ENCODE results near the gene MBLAC1. TPM values are rescaled to one million over a fixed set of nuclear protein-coding genes. Genes with fewer than 3 reads are reported as not detected.

MBLAC1 gene
- total and polyA plus RNA-seq, 8 donors = 1.2 to 2.8 (median 1.7) TPM

DNA sequence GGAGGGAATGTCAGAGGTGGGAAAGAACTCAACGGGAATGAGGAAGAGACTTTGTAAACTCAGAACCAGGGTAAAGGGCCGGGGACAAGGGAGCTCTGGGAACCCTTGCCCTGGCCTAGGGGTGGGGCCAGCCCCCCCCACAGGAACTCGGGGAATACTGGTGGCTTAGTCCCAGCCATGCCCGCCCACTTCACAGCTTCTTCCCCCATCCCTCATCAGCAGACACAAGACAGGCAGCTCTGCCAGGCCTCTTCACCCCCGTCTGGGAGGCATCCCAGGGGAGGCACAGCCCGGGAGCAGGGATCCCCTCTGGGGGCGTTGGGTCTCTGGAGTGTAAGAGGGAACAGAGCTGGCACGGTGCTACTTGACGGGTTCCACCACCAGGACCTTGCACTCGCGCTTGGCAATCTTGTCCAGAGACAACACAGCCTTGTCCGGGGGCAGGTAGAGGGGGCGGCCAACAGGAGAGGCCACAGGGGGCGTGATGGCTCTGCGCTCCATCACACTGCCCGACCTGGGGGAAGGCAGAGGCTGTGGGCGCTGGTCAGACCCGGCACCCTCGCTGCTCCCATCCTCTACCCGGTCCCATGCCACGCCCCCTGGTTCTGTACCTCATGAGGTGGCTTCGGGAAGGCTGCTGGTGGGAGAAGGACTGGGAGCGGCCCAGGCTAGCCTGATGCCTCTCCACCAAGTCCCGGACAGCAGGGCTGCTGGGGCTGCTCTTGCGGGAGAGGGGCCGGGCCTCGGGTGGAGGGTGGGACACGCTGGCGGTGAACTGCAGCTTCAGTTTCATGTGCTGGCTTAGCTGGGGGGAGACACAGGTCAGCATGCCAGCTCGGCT, 28.1 kb downstream of the MBLAC1 start:
- peaks cover 0 to 46% of the 10 kb centered on the region in 2 donors for H3K36me3 ChIP-seq
- no peaks in the 10 kb centered on the region for H3K27me3 ChIP-seq
- intact Hi-C loops (cut with DNase I) = no loop called here
- no peak for DNase-seq
- H3K4me1 ChIP-seq = peaks cover 15 to 86% of the 10 kb centered on the region in 2 donors
- H3K27ac ChIP-seq = no peak overlapping the region
- TF ChIP-seq, protein P1, sequence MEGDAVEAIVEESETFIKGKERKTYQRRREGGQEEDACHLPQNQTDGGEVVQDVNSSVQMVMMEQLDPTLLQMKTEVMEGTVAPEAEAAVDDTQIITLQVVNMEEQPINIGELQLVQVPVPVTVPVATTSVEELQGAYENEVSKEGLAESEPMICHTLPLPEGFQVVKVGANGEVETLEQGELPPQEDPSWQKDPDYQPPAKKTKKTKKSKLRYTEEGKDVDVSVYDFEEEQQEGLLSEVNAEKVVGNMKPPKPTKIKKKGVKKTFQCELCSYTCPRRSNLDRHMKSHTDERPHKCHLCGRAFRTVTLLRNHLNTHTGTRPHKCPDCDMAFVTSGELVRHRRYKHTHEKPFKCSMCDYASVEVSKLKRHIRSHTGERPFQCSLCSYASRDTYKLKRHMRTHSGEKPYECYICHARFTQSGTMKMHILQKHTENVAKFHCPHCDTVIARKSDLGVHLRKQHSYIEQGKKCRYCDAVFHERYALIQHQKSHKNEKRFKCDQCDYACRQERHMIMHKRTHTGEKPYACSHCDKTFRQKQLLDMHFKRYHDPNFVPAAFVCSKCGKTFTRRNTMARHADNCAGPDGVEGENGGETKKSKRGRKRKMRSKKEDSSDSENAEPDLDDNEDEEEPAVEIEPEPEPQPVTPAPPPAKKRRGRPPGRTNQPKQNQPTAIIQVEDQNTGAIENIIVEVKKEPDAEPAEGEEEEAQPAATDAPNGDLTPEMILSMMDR (IDR thresholded peaks at IDR 0.05) = no peak
- H3K4me3 ChIP-seq = no peak overlapping the region
- no peaks in the 10 kb centered on the region for H3K9me3 ChIP-seq
- ATAC-seq = no peak

DNA sequence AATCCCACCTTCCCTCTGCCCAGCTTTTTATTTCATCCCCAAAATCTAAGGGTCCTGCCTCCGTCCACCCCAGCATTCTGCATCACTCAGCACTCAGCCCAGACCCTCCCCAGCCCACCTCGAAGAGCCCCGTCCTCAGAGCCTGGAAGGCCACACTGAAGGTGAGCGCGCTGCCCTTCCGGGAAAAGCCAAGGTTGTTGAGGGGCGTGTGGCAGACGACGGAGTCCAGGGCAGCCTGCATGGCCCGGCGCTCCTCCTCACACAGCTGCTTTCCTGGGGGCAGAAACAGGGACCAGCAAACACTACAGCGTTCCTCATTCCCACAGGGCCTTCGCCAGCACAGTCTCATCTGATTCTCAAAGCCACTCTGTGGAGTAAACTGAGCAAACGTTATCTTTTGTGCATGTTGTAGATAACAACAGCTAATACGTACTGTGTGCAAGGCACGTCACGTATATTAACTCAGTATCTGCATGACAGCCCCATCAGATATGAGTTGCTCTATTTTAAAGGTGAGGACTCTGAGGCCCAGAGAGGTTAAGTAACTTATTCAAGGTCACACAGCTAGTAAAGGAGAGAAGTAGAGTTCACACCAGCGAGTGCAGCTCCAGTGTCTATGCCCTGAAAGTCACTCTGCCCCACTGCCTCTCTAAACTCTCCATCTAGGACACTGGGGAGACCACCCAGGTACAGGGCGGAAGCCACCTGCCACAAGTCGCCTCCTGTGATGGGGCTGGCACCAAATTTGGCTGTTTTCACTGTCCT, 29.0 kb downstream of the MBLAC1 start:
- ATAC-seq = no peak

DNA sequence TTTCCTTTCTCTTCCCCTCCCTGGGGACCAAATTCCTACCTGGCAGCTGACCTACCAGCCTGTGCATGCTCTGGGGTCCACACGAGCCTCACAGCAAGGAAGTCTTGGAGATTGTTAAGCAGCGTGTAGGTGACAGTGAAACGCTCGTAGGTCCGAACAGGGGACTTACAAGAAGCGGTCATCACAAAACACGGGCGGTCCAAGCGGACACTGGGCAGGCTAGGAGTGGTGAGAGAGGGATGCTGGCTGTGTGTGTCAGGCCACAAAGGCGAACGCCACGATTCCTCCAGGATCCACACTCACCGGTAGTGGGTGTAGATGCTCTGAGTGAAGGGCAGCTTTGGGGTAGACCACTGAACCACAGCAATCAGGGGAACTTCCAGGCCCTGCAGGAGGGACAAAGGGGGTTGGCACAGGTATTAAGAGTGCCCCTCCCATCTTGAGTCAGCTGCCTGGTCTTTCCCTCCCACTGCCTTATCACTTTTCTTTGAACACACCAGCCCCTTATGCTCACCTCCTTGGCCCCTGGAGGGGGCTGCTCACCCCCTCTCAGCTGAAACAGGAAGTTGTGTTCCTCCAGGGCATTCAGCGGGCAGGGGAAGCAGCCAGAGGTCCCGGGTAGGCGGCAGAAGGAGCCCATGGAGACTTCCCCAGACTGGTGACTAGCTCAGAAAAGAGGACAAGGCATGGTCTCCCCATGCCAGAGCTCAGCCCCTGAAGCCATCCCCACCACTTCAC, 29.7 kb downstream of the MBLAC1 start:
- Histone ChIP-seq H3K36me3 (peaks cover 0 to 46% of the 10 kb centered on the region in 2 donors), H3K4me1 (peaks cover 13 to 71% of the 10 kb centered on the region in 2 donors), H3K27me3 (no peaks in the 10 kb centered on the region), H3K4me3 (peak overlapping the region in 1 of 2 donors; percentile 75), H3K9me3 (no peaks in the 10 kb centered on the region), H3K27ac (peak overlapping the region in 1 of 2 donors; percentile 82)
- intact Hi-C loops (cut with DNase I) = no loop called here
- TF ChIP-seq, protein P1 (IDR thresholded peaks at IDR 0.05) = no peak
- ATAC-seq = no peak
- no peak for DNase-seq

More for the DNA sequence above, 29.0 kb downstream of the MBLAC1 start:
- TF ChIP-seq, protein P1 (IDR thresholded peaks at IDR 0.05) = no peak
- peaks cover 0 to 46% of the 10 kb centered on the region in 2 donors for H3K36me3 ChIP-seq
- no peak for DNase-seq
- H3K27ac ChIP-seq = no peak overlapping the region
- no peaks in the 10 kb centered on the region for H3K27me3 ChIP-seq
- peaks cover 13 to 79% of the 10 kb centered on the region in 2 donors for H3K4me1 ChIP-seq
- H3K9me3 ChIP-seq = no peaks in the 10 kb centered on the region
- intact Hi-C loops (cut with DNase I) = no loop called here
- no peak overlapping the region for H3K4me3 ChIP-seq

DNA sequence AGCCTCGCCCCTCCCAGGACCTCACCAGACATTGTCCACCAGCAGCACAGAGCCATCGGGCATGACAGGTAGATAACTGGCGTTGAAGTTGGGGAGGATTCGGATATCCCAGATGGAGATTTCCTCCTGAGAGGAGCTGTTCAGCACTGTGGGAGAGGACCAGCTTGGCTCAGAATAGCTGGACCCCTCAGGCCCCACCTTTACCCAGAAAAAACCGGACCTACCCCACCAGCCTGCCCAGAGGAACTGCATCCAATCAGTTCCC, 30.2 kb downstream of the MBLAC1 start:
- H3K36me3 ChIP-seq = peaks cover 0 to 43% of the 10 kb centered on the region in 2 donors
- H3K9me3 ChIP-seq = no peaks in the 10 kb centered on the region
- no peaks in the 10 kb centered on the region for H3K27me3 ChIP-seq
- TF ChIP-seq, protein P1 (IDR thresholded peaks at IDR 0.05) = no peak
- ATAC-seq (no peak), DNase-seq (no peak)
- H3K4me3 ChIP-seq = peak overlapping the region in 1 of 2 donors; percentile 75
- H3K4me1 ChIP-seq = peaks cover 13 to 66% of the 10 kb centered on the region in 2 donors
- H3K27ac ChIP-seq = peak overlapping the region; percentile 2 to 82
- intact Hi-C loops (cut with DNase I) = no loop called here

Data from left lung (tissue), 10 donors.